Ovary (tissue), 3 donors: ENCODE results near the gene MAN1C1.

Source experiments
- CTCF ChIP-seq, 3 donors: fragments of 450-650 bp in 2 of 3; fragments of 200-600 bp in 1 of 3; IDR thresholded peaks; one replicate each; pipeline versions ENCODE4 v1.5.1 to v1.8.0; 2016 to 2022; ENCODE audit warnings: antibody characterized with exemption in 3 of 3, mild to moderate bottlenecking in 1 of 3
- EP300 ChIP-seq: sonication (generic); formaldehyde crosslinking; IDR thresholded peaks from one replicate; pipeline ENCODE4 v1.6.1; 2017; ENCODE audit warnings: antibody characterized with exemption
- POLR2A ChIP-seq: fragments of 450-650 bp; IDR thresholded peaks from one replicate; pipeline ENCODE4 v1.6.1; 2017; ENCODE audit warnings: antibody characterized with exemption, mild to moderate bottlenecking, moderate library complexity
- donor health status: DM: no; HTN: no; CAD: no.

- TF ChIP-seq CTCF (IDR thresholded peaks at IDR 0.05) (no peak), POLR2A (no peak), EP300 (no peak)
These were observed 16.5 kb upstream of the MAN1C1 start for GRCh38 chr1:25599969-25600610.
